RWPE2 (cell line): Measurements from ENCODE around the gene ARPP21.
"Not testable (repeated sequence)": the region's sequence is repeated elsewhere in the genome, so short reads cannot be mapped to it uniquely, and the experiment has no call there.

Experiments
- ATAC-seq: fragments of 200-7000 bp; cut with Tn5 transposase; 3 replicates; pipeline ENCODE4 v1.9.1; 2021; ENCODE audit warnings: low read depth
- DNase-seq: peaks from one replicate; pipeline ENCODE4 v3.0.0-alpha.2; 2020; ENCODE audit warnings: low spot score
- H3K27ac ChIP-seq: fragments of 450-650 bp; 2 replicates; pipeline ENCODE4 v1.5.1; 2017; ENCODE audit warnings: mild to moderate bottlenecking; ENCODE audit not compliant: poor library complexity, severe bottlenecking
- H3K27me3 ChIP-seq: fragments of 250-450 bp; sonication (Bioruptor Pico); 2 replicates; pipeline ENCODE4 v1.5.1; 2021; ENCODE audit warnings: mild to moderate bottlenecking, moderate library complexity; ENCODE audit not compliant: insufficient read depth, poor library complexity, severe bottlenecking
- H3K36me3 ChIP-seq: fragments of 250-450 bp; sonication (Bioruptor Pico); 2 replicates; pipeline ENCODE4 v1.5.1; 2020; ENCODE audit warnings: low read depth, mild to moderate bottlenecking, moderate library complexity
- H3K4me1 ChIP-seq: fragments of 250-450 bp; sonication (Bioruptor Pico); 2 replicates; pipeline ENCODE4 v1.5.1; 2021; ENCODE audit warnings: mild to moderate bottlenecking, moderate library complexity; ENCODE audit not compliant: insufficient read depth, poor library complexity, severe bottlenecking
- H3K4me3 ChIP-seq: fragments of 250-450 bp; sonication (Bioruptor Pico); 2 replicates; pipeline ENCODE4 v1.5.1; 2021; ENCODE audit warnings: mild to moderate bottlenecking, moderate library complexity; ENCODE audit not compliant: severe bottlenecking
- H3K9me3 ChIP-seq: fragments of 250-450 bp; sonication (Bioruptor Pico); 2 replicates; pipeline ENCODE4 v1.5.1; 2021; ENCODE audit warnings: mild to moderate bottlenecking, moderate library complexity; ENCODE audit not compliant: severe bottlenecking
- TF ChIP-seq, protein P1 (sequence below): fragments of 450-650 bp; IDR thresholded peaks from one replicate; pipeline ENCODE4 v1.5.1; 2017; ENCODE audit warnings: mild to moderate bottlenecking, moderate library complexity; ENCODE audit not compliant: poor library complexity, severe bottlenecking

ARPP21 gene

DNA sequence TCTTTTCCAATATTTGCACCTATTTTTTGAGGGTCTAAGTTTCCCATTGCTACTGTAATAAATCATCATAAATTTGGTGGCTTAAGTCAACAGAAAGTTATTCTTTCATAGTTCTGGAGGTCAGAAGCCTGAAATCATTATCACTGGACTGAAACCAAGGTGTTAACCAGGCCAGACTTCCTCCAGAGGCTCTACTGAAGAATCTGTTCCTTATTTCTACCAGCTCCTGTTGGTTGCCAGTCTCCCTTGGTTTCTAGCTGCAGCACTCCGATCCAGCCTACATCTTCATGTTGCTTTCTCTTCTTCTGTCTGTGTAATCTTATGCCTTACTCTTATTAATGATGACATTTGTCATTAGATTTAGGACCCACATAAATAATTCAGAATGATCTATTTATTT, 22.0 kb upstream of the ARPP21 start:
- Histone ChIP-seq H3K27me3 (no peaks in the 10 kb centered on the region), H3K36me3 (no peaks in the 10 kb centered on the region), H3K4me3 (no peak overlapping the region), H3K9me3 (no peaks in the 10 kb centered on the region), H3K4me1 (no peaks in the 10 kb centered on the region), H3K27ac (no peak overlapping the region)
- TF ChIP-seq, protein P1, sequence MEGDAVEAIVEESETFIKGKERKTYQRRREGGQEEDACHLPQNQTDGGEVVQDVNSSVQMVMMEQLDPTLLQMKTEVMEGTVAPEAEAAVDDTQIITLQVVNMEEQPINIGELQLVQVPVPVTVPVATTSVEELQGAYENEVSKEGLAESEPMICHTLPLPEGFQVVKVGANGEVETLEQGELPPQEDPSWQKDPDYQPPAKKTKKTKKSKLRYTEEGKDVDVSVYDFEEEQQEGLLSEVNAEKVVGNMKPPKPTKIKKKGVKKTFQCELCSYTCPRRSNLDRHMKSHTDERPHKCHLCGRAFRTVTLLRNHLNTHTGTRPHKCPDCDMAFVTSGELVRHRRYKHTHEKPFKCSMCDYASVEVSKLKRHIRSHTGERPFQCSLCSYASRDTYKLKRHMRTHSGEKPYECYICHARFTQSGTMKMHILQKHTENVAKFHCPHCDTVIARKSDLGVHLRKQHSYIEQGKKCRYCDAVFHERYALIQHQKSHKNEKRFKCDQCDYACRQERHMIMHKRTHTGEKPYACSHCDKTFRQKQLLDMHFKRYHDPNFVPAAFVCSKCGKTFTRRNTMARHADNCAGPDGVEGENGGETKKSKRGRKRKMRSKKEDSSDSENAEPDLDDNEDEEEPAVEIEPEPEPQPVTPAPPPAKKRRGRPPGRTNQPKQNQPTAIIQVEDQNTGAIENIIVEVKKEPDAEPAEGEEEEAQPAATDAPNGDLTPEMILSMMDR: no peak
- DNase-seq: no peak
- ATAC-seq: no peak

DNA sequence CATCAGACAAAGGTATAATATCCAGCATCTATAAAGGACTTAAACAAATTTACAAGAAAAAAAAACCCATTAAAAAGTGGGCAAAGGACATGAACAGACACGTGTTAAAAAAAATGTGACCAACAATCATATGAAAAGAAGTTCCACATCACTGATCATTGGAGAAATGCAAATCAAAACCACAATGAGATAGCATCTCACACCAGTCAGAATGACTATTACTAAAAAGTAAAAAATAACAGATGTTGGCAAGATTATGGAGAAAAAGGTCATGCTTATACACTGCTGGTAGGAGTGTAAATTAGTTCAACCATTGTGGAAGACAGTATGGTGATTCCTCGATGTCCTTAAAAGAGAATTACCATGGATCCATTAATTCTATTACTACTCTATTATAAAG, 19.1 kb upstream of the ARPP21 start:
- H3K9me3 ChIP-seq, H3K4me3 ChIP-seq, H3K36me3 ChIP-seq, ATAC-seq, H3K27ac ChIP-seq, H3K27me3 ChIP-seq, DNase-seq, H3K4me1 ChIP-seq: not testable (repeated sequence)

GRCh38 chr3:35624698-35625097, 14.6 kb upstream of the ARPP21 start:
- Histone ChIP-seq H3K4me1 (no peaks in the 10 kb centered on the region), H3K27ac (no peak overlapping the region), H3K27me3 (no peaks in the 10 kb centered on the region), H3K9me3 (no peaks in the 10 kb centered on the region), H3K36me3 (no peaks in the 10 kb centered on the region), H3K4me3 (no peak overlapping the region)
- DNase-seq: no peak
- ATAC-seq: no peak
- TF ChIP-seq, protein P1: no peak

DNA sequence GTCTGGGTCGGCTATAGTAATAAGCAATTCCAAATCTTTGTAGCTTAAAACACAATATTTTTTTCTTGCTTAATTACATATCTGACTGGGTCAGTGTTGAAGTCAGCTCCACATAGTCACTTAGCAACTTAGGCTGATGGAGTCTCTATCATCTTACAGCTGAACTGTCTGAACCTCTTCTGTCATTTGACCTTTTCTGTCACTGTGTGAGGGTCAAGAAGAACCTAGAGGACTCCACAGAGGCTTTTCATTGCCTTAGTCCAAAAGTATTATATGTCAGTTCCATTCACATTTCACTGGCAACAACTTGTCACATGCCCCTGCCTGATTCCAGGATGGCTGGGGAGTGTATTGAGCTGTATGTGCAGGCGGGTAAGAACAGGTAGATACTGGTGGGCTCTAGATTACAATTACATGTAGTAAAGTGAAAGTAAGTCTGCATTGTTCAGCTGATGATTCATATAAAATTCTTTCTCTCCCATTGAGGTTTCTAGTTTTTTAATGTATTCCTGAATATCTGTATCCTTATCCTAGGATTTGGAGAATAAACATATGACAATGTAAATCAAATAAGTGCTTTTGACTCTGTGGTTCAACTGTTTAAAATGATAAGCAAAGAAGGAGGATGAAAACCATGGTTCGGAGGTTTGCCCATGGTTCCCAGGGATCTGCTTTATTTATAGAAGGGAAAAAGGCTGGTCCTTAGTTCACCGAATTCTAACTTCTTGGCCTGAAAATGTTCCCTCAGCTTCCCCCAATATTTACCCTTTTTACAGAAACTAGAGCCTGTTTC, 5.8 kb upstream of the ARPP21 start:
- no peaks in the 10 kb centered on the region for H3K36me3 ChIP-seq
- H3K27ac ChIP-seq: no peak overlapping the region
- no peaks in the 10 kb centered on the region for H3K4me1 ChIP-seq
- no peaks in the 10 kb centered on the region for H3K9me3 ChIP-seq
- H3K27me3 ChIP-seq: peaks cover 11% of the 10 kb centered on the region
- DNase-seq: no peak
- ATAC-seq: no peak; the same call in 2 of the 3 replicates
- no peak overlapping the region for H3K4me3 ChIP-seq
- TF ChIP-seq, protein P1: no peak

DNA sequence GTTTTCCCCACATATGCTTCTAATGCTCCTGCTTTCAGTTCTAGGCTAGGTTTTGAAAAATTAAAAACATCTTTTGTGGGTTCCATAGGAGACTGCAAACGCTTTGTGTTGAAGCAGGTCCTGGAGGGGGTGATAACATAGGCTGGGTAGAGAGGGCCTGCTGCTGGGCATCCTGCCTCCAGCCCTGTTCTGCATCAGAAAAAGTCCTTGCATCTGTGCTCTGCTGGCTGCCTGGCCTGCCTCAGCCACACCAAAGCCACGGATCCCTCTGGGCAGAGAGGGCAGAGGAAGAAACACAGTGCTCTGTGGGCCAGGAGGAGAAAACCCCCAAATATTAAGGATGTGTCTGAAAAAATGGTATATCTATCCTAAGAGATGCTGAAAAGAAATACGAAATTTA, 3.9 kb upstream of the ARPP21 start:
- Histone ChIP-seq H3K4me1 (no peaks in the 10 kb centered on the region), H3K4me3 (no peak overlapping the region), H3K27me3 (peaks cover 30% of the 10 kb centered on the region)

More for the DNA sequence above, 3.9 kb upstream of the ARPP21 start:
- DNase-seq (no peak), ATAC-seq (no peak)
- TF ChIP-seq, protein P1: no peak
- no peaks in the 10 kb centered on the region for H3K36me3 ChIP-seq
- no peaks in the 10 kb centered on the region for H3K9me3 ChIP-seq
- no peak overlapping the region for H3K27ac ChIP-seq
